ENCODE data around the gene IFT80. TPM values are rescaled to one million over a fixed set of nuclear protein-coding genes. Genes with fewer than 3 reads are reported as not detected.

Gene IFT80
- total and polyA plus RNA-seq, 2 donors (not counting 1 experiment from before 2014, with no cell fraction given), result 17.7 to 44.1 TPM

DNA sequence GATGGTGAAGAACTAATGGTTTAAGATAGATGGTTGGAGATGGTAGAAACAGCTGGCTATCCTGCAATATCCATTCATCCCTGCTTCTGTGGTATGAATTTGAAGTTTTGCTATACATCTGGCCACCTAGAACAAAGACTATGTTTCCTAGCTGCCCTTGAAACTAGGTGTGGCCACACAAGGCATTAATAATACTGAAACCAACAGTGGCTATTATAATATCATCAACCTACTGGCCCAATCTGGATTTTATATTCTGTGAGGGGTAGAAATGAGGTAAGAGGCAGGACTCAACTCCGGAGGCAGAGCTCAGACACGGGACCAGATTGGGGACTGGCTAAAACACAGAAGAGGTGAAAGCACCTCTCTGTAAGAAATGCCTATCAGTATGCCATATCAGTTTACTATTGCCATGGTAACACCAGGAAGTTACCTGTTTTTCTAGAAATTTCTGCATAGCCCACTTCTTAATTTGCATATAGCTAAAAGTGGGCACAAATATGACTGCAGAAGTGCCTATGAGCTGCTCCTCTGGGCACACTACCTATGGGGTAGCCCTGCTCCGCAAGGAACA, 8.4 kb downstream of the IFT80 start:
- 100% methylated on average over 1 of the region's 3 CpGs for WGBS (ENCODE audit: insufficient coverage)
- Histone ChIP-seq H3K27me3 (replicated peaks in 1 of 4; ENCODE audit: control extremely low read depth in 1 of 4, control insufficient read depth in 3 of 4, insufficient read depth in 4 of 4, low read length in 3 of 4) (no peaks in the 10 kb centered on the region), H3K27ac (ENCODE audit: low read length in 2 of 2) (no peak overlapping the region), H2AFZ (ENCODE audit: insufficient read depth, low read depth, low read length, poor library complexity, severe bottlenecking) (no peak overlapping the region), H3K79me2 (ENCODE audit: control insufficient read depth, insufficient read depth, low read length) (peaks cover 30% of the 10 kb centered on the region), H3K4me2 (replicated peaks; ENCODE audit: low read depth, low read length, poor library complexity, severe bottlenecking) (no peak overlapping the region), H3K4me3 (ENCODE audit: control extremely low read depth in 1 of 5, extremely low read depth in 1 of 5, insufficient read depth in 1 of 5, low read depth in 2 of 5, low read length in 4 of 5) (no peak overlapping the region), H3K36me3 (replicated peaks in 1 of 2; ENCODE audit: control extremely low read depth in 1 of 2, control insufficient read depth in 1 of 2, extremely low read depth in 1 of 2, insufficient read depth in 2 of 2, low read length in 1 of 2) (no peaks in the 10 kb centered on the region), H3K9ac (ENCODE audit: low read length) (no peak overlapping the region), H3K4me1 (ENCODE audit: control insufficient read depth in 2 of 2, insufficient read depth in 2 of 2, low read length in 2 of 2) (no peaks in the 10 kb centered on the region), H4K20me1 (ENCODE audit: control insufficient read depth, insufficient read depth, low read length, poor library complexity, severe bottlenecking) (no peaks in the 10 kb centered on the region), H3K9me3 (ENCODE audit: control extremely low read depth in 1 of 3, control insufficient read depth in 2 of 3, insufficient read depth in 1 of 3, low read length in 2 of 3) (no peaks in the 10 kb centered on the region)
- no peak overlapping the region for H3K27ac Mint-ChIP-seq
- ChIA-PET POLR2A (no interaction called here), CTCF (no interaction called here)
- H3K4me1 Mint-ChIP-seq, result peaks cover 9% of the 10 kb centered on the region
- no peaks in the 10 kb centered on the region for H3K9me3 Mint-ChIP-seq (ENCODE audit: insufficient read depth)
- DNase-seq, result no peak
- H3K27me3 Mint-ChIP-seq, result no peaks in the 10 kb centered on the region
- no peak for ATAC-seq (ENCODE audit: low read depth)
- TF ChIP-seq, protein P1, sequence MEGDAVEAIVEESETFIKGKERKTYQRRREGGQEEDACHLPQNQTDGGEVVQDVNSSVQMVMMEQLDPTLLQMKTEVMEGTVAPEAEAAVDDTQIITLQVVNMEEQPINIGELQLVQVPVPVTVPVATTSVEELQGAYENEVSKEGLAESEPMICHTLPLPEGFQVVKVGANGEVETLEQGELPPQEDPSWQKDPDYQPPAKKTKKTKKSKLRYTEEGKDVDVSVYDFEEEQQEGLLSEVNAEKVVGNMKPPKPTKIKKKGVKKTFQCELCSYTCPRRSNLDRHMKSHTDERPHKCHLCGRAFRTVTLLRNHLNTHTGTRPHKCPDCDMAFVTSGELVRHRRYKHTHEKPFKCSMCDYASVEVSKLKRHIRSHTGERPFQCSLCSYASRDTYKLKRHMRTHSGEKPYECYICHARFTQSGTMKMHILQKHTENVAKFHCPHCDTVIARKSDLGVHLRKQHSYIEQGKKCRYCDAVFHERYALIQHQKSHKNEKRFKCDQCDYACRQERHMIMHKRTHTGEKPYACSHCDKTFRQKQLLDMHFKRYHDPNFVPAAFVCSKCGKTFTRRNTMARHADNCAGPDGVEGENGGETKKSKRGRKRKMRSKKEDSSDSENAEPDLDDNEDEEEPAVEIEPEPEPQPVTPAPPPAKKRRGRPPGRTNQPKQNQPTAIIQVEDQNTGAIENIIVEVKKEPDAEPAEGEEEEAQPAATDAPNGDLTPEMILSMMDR (IDR thresholded peaks at IDR 0.05), result no peak
- no peak for TF ChIP-seq EZH2 (IDR thresholded peaks at IDR 0.05; ENCODE audit: borderline replicate concordance, insufficient read depth, low read depth, low read length, poor library complexity, severe bottlenecking)
- intact Hi-C loops (cut with micrococcal nuclease), result no loop called here
- no peak overlapping the region for H3K4me3 Mint-ChIP-seq

DNA sequence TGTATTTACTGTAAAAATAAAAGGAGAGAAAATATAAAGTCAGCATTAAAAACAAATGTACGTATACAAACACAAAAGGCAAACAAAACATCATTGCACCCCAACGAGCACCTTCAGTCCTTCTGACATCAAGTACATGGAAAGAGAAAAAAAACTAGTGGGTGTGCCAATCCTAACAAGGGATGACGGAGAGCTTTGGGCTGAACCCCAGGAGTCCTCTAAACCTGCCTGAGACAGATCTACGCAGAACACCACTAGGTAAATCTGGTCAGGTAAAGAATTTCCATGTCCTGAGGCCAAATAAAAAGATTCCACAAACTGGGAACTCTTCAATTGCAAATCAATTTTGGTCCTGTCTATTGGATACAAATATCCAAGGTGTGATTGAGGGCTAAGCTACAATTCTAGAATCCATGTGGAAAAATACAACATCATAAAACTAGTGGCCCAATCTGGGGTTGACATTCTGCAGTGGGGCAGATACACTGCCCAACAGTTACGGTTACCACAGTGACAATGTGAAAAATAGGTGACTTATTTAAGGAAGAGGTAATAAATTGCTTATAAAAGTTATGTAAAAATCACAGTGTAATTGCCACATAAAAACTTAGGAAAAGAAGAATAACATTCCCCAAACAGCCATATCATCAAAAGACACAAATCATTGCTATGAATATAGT, 14.2 kb downstream of the IFT80 start:
- Histone ChIP-seq H3K36me3 (replicated peaks in 1 of 2; ENCODE audit: control extremely low read depth in 1 of 2, control insufficient read depth in 1 of 2, extremely low read depth in 1 of 2, insufficient read depth in 2 of 2, low read length in 1 of 2) (peaks cover 0 to 4% of the 10 kb centered on the region in 2 experiments), H3K9ac (ENCODE audit: low read length) (no peak overlapping the region), H3K27me3 (replicated peaks in 1 of 4; ENCODE audit: control extremely low read depth in 1 of 4, control insufficient read depth in 3 of 4, insufficient read depth in 4 of 4, low read length in 3 of 4) (no peaks in the 10 kb centered on the region), H3K4me3 (ENCODE audit: control extremely low read depth in 1 of 5, extremely low read depth in 1 of 5, insufficient read depth in 1 of 5, low read depth in 2 of 5, low read length in 4 of 5) (no peak overlapping the region), H3K4me2 (replicated peaks; ENCODE audit: low read depth, low read length, poor library complexity, severe bottlenecking) (no peak overlapping the region), H3K9me3 (ENCODE audit: control extremely low read depth in 1 of 3, control insufficient read depth in 2 of 3, insufficient read depth in 1 of 3, low read length in 2 of 3) (no peaks in the 10 kb centered on the region), H3K4me1 (ENCODE audit: control insufficient read depth in 2 of 2, insufficient read depth in 2 of 2, low read length in 2 of 2) (no peaks in the 10 kb centered on the region), H3K27ac (ENCODE audit: low read length in 2 of 2) (no peak overlapping the region), H4K20me1 (ENCODE audit: control insufficient read depth, insufficient read depth, low read length, poor library complexity, severe bottlenecking) (no peaks in the 10 kb centered on the region), H2AFZ (ENCODE audit: insufficient read depth, low read depth, low read length, poor library complexity, severe bottlenecking) (no peak overlapping the region), H3K79me2 (ENCODE audit: control insufficient read depth, insufficient read depth, low read length) (peaks cover 13% of the 10 kb centered on the region)
- intact Hi-C loops (cut with micrococcal nuclease), result no loop called here
- DNase-seq (no peak), ATAC-seq (ENCODE audit: low read depth) (no peak)
- TF ChIP-seq EZH2 (IDR thresholded peaks at IDR 0.05; ENCODE audit: borderline replicate concordance, insufficient read depth, low read depth, low read length, poor library complexity, severe bottlenecking), result no peak
- TF ChIP-seq, protein P1 (IDR thresholded peaks at IDR 0.05), result no peak
- ChIA-PET POLR2A (no interaction called here), CTCF (no interaction called here)
- Mint-ChIP-seq H3K9me3 (ENCODE audit: insufficient read depth) (no peaks in the 10 kb centered on the region), H3K27ac (no peak overlapping the region), H3K27me3 (no peaks in the 10 kb centered on the region), H3K4me1 (no peaks in the 10 kb centered on the region), H3K4me3 (no peak overlapping the region)
- WGBS (ENCODE audit: insufficient coverage), result no CpG with 5 or more reads among the region's 5 CpGs
